NCI-H2107 treated with DMSO at 0.1 percent for 48 hours (cell line): ENCODE measurements around the gene ZCWPW1.
"Not testable (repeated sequence)": the region's sequence is repeated elsewhere in the genome, so short reads cannot be mapped to it uniquely, and the experiment has no call there.

Source experiments
- DNase-seq: peaks from one replicate; lab custom pipeline; 2025; ENCODE audit not compliant: unreplicated experiment; lab: John Stamatoyannopoulos, UW

ZCWPW1 gene

GRCh38 chr7:100456562-100456961 is 28.1 kb upstream of the ZCWPW1 start:
- no peak for DNase-seq

- no peak for DNase-seq
Observed at GRCh38 chr7:100455206-100455605, 26.7 kb upstream of the ZCWPW1 start.

GRCh38 chr7:100453854-100454253 is 25.4 kb upstream of the ZCWPW1 start:
- DNase-seq: not testable (repeated sequence)

- DNase-seq: no peak
Observed at GRCh38 chr7:100452513-100452912, 24.0 kb upstream of the ZCWPW1 start.

GRCh38 chr7:100449190-100449795 is 20.8 kb upstream of the ZCWPW1 start:
- DNase-seq: no peak

GRCh38 chr7:100447363-100447762 is 18.9 kb upstream of the ZCWPW1 start:
- not testable (repeated sequence) for DNase-seq

- DNase-seq: no peak
Observed at GRCh38 chr7:100446040-100446439, 17.5 kb upstream of the ZCWPW1 start.

GRCh38 chr7:100444311-100445278 is 16.1 kb upstream of the ZCWPW1 start:
- DNase-seq: no peak

- no peak for DNase-seq
Observed at GRCh38 chr7:100443096-100443840, 14.8 kb upstream of the ZCWPW1 start.

- DNase-seq: no peak
Observed at GRCh38 chr7:100441641-100442535, 13.4 kb upstream of the ZCWPW1 start.

- not testable (repeated sequence) for DNase-seq
Observed at GRCh38 chr7:100439244-100439643, 10.7 kb upstream of the ZCWPW1 start.

GRCh38 chr7:100438731-100439130 is 10.2 kb upstream of the ZCWPW1 start:
- not testable (repeated sequence) for DNase-seq

- DNase-seq: no peak
Observed at GRCh38 chr7:100438172-100438571, 9.7 kb upstream of the ZCWPW1 start.

- DNase-seq: no peak
Observed at GRCh38 chr7:100437150-100438100, 8.9 kb upstream of the ZCWPW1 start.

- no peak for DNase-seq
Observed at GRCh38 chr7:100435401-100436304, 7.2 kb upstream of the ZCWPW1 start.

GRCh38 chr7:100434297-100435144 is 6.0 kb upstream of the ZCWPW1 start:
- DNase-seq: no peak

GRCh38 chr7:100433592-100434296 is 5.2 kb upstream of the ZCWPW1 start:
- no peak for DNase-seq
